CD1c-positive myeloid dendritic cell (primary cell): Measurements from ENCODE around the gene P3H3.

ENCODE experiments used
- DNase-seq: peaks from one replicate; pipeline ENCODE4 v3.0.0-alpha.2; 2016; ENCODE audit errors: extremely low spot score

The P3H3 gene

GRCh38 chr12:6807170-6807569 lies 21.0 kb upstream of the P3H3 start:
- DNase-seq: no peak

GRCh38 chr12:6809056-6809455 lies 19.2 kb upstream of the P3H3 start:
- DNase-seq: no peak

GRCh38 chr12:6810758-6811157 lies 17.4 kb upstream of the P3H3 start:
- no peak for DNase-seq

GRCh38 chr12:6813363-6813762 lies 14.8 kb upstream of the P3H3 start:
- DNase-seq: no peak

GRCh38 chr12:6816598-6816997 lies 11.6 kb upstream of the P3H3 start:
- no peak for DNase-seq

- no peak for DNase-seq
Measured at GRCh38 chr12:6817098-6817497, 11.1 kb upstream of the P3H3 start.

- no peak for DNase-seq
Measured at GRCh38 chr12:6817662-6818157, 10.5 kb upstream of the P3H3 start.

- no peak for DNase-seq
Measured at GRCh38 chr12:6818222-6818621, 10.0 kb upstream of the P3H3 start.

GRCh38 chr12:6818645-6819044 lies 9.6 kb upstream of the P3H3 start:
- DNase-seq: no peak

- no peak for DNase-seq
Measured at GRCh38 chr12:6819106-6820030, 8.8 kb upstream of the P3H3 start.

GRCh38 chr12:6820166-6820565 lies 8.0 kb upstream of the P3H3 start:
- no peak for DNase-seq

GRCh38 chr12:6821591-6822425 lies 6.4 kb upstream of the P3H3 start, which contains the start of gene GPR162:
Gene GPR162 (plus strand): TSS chr12:6821821. CDS start chr12:6823899, 2,078 bp downstream.
- DNase-seq: no peak

- no peak for DNase-seq
Measured at GRCh38 chr12:6822426-6823135, 5.6 kb upstream of the P3H3 start.

GRCh38 chr12:6823182-6824084 lies 4.8 kb upstream of the P3H3 start:
- DNase-seq: no peak

GRCh38 chr12:6824085-6824775 lies 4.0 kb upstream of the P3H3 start:
- DNase-seq: no peak

- no peak for DNase-seq
Measured at GRCh38 chr12:6824901-6825381, 3.3 kb upstream of the P3H3 start.

- DNase-seq: peak; percentile 89
Measured at GRCh38 chr12:6825398-6826124, 2.6 kb upstream of the P3H3 start.

- no peak for DNase-seq
Measured at GRCh38 chr12:6826125-6826733, 2.0 kb upstream of the P3H3 start.
